ENCODE measurements around the gene CSNK1A1.

- TF ChIP-seq SIN3A (IDR thresholded peaks at IDR 0.05; ENCODE audit: borderline replicate concordance, insufficient read depth, low read depth, low read length) (no peak), CTCF (IDR thresholded peaks at IDR 0.05) (no peak), POLR2AphosphoS5 (IDR thresholded peaks at IDR 0.05; ENCODE audit: low read depth, low read length) (no peak)
Observed at GRCh38 chr5:149581931-149582768, 30.9 kb upstream of the CSNK1A1 start.

Data from Panc1 (cell line).